HG03460 (cell line): ENCODE measurements around the gene BTBD19.
"Not testable (repeated sequence)": the region's sequence is repeated elsewhere in the genome, so short reads cannot be mapped to it uniquely, and the experiment has no call there.

ENCODE experiments used
- ATAC-seq: cut with Tn5 transposase; IDR thresholded peaks from one replicate; pipeline ENCODE4 v1.9.1; 2021; ENCODE audit not compliant: unreplicated experiment

The BTBD19 gene

DNA sequence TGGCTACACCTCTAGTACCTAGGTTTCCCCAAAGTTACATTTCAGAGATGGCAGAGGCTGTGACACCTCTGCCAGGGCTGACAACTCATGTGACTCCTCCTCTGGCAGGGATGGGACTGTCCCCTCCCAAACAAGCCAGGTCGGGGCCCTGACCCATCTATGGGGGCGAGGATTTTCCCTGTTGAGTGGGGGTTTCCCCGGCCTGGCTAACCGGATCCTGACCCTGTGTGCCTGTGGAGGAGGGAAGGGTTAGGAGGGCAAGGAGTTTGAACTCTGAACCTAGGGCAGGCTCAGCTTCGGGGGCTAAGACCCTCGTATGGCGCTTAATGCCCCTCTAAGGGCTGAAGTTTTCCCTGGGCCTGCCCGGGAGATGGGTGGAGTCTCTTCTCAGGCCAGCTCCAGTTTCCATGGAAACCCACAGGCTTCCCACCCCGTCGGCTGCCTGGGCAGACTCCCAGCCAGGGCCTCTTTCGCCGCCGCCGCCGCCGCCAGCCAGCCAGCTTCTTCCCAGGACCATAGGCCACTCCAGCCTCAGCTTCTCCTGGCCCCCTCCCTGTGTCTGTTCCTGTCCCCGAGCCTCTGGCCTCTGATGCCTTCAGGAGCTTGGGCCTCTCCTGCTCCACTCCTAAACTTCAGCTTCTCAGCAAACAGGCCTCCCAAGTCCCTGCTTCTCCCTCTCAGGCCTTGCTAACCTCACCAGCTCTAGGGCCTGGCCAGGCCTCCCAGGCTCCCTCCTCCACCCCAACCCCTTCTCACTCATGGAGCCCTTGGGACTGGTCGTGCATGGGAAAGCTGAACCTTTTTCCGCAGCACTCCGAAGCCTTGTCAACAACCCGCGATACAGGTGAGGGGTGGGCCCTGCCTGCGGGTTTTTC, at the start of gene BTBD19:
TSS of gene BTBD19 (plus strand) at position 461 of the 875 bp plus-strand sequence. CDS start at position 759, 298 bp downstream.
- no peak for ATAC-seq

DNA sequence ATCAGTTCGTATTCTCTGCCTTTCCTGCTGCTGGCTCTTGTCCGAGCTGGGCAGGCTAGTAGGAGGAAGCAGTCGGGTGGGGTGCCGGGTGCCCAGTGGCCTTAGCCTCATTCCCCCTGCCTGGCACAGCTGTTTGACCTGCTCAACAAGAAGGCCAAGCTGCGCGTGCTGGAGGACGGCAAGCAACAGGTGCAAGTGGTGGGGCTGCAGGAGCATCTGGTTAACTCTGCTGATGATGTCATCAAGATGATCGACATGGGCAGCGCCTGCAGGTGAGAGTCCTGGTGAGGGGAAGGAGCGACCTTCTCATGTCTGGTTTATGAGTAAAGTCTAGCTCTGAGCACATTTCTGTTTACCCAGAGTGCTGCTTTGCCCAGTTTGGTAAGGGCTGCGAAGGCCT, 49.2 kb upstream of the BTBD19 start:
- no peak for ATAC-seq

- no peak for ATAC-seq
Measured at GRCh38 chr1:44760876-44761275, 47.4 kb upstream of the BTBD19 start.

GRCh38 chr1:44766421-44766820, 41.9 kb upstream of the BTBD19 start:
- ATAC-seq: not testable (repeated sequence)

DNA sequence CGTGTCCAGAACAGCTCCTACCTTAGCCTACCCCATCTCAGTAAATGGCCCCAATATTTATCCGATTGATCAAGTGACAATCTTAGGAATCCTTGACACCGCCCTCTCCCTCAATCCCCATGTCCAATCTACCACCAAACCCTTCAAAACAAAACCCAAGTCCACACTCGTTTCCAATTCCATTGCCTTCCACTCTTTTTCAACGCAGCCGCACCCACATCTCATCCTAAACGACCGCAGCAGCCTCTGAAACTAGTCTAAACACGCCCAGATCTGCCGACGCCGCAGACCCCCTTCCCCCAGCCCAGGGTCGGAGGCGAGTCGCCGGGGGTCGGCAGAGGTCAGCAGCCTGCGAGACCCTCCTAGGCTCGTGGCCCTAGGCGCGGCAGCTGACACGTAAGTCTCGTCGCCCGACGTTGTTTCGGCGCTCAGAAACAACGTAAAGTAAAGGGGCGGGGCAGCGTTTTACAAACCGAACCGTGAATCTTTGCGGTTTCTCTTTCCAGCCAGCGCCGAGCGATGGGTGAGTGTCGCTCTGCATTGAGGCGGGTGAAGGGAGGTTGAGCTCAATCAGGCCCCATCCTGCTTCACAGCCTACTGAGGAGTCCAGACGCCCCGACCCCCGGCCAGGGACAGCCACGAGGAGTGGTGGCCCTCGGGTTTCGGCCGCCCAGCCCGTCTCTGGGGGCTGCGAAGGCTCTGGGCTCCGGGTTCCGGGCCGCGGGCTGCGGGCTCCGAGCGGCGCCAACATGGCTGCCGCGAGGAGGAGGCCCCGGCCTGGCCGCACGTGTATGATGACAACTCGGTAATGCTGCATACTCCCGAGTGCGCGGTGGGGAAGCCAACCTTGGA, 33.0 kb upstream of the BTBD19 start, which contains the start of gene RPS8:
TSS of gene RPS8 (plus strand) at position 463 of the 852 bp plus-strand sequence. CDS start at position 520, 57 bp downstream.
- ATAC-seq: peak; percentile 74

DNA sequence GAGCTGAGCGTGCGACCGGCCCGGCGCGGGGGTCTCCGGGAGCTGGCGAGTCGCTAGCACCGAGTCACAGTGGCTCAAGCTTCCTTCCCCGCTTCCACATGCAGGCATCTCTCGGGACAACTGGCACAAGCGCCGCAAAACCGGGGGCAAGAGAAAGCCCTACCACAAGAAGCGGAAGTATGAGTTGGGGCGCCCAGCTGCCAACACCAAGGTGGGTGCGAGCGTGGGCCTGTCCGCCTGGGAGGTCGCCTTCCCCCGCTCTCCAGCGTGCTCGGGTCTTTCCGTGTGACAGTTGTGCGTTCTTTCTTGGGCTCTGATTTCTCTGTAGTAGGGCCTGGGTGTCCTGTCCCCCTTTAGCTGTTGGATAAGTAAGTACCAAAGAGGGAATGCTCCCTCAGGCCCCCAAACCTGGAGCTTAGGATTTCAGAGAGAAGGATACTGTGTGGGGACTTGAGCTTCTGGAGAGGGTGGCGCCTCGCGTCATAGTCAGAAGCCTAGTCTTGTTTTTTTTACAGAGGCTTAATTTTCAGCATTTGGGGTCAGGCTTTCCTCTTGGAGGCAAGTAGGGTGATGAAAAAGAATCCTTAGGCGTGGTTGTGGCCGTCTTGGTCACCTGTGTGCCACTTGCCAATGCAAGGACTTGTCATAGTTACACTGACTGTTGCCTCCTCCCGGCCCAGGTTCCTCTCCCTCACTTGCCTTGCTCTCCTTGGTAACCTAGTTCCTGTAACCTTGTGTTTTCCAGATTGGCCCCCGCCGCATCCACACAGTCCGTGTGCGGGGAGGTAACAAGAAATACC, 32.2 kb upstream of the BTBD19 start:
- peak; percentile 12 for ATAC-seq

- no peak for ATAC-seq
Measured at GRCh38 chr1:44776730-44777068, 31.6 kb upstream of the BTBD19 start.

DNA sequence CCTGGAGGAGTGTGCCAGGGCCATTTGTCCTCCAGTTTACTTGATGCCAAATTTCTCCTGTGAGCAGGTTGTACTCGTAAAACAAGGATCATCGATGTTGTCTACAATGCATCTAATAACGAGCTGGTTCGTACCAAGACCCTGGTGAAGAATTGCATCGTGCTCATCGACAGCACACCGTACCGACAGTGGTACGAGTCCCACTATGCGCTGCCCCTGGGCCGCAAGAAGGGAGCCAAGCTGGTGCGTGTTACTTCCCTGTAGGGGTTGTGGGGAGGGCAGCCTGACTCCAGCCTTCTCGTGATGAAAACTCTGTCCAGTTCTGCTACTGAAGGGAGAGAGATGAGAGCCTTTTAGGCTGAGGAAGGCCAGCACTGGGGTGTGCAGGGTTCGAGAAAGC, 30.8 kb upstream of the BTBD19 start:
- ATAC-seq: no peak

DNA sequence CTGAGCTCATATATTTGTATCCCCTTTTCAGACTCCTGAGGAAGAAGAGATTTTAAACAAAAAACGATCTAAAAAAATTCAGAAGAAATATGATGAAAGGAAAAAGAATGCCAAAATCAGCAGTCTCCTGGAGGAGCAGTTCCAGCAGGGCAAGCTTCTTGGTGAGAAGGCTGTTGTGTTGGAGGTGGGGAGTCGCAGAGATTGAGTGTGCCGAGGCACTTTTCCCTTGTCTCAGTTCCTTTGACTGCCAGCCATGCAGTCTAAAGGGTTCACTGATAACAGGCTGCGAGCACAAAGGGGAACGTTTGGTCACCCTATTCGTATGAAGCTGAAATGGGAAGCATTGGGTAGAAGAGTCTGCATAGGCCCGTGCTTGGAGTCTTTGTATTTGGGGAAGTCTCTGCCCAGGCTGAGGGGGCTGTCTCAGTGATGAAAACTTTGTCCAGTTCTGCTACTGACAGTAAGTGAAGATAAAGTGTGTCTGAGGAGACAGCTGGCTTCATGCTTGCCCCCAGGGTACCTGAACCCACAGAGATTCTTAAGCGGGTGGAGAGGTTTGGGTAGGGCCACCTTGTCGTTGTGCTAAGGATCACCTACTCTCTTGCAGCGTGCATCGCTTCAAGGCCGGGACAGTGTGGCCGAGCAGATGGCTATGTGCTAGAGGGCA, 30.2 kb upstream of the BTBD19 start:
- ATAC-seq: no peak

DNA sequence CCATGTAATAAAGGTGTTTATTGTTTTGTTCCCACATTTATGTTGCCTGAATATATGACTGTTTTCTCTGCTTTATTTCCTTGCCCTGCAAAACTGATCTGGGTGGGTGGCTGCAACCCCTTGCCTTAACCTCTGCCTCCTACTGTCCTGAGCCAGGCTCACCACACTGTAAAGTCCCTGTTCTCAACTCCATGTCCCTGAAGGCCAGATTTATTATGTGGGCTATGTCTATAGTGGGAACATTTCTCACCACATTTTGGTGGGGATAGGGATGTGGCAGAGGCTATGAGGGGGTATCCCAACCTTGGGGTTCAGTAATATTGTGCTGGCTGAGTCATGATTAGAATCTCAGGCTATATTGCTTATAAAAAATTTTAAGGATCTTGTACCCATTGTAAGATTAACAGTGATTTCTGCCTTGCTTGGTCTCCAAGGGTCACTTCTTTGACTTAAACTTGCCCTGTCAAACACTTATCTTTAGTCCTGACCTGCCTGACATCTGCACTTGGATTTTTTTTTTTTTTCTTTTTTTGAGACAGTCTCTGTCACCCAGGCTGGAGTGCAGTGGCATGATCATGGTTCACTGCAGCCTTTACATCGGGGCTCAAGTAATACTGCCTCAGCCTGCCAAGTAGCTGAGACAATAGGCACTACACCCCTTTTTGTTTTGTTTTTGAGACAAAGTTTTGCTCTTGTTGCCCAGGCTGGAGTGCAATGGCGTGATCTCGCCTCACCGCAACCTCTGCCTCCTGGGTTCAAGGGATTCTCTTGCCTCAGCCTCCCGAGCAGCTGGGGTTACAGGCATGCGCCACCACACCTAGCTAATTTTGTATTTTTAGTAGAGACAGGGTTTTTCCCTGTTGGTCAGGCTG, 29.4 kb upstream of the BTBD19 start:
- no peak for ATAC-seq

DNA sequence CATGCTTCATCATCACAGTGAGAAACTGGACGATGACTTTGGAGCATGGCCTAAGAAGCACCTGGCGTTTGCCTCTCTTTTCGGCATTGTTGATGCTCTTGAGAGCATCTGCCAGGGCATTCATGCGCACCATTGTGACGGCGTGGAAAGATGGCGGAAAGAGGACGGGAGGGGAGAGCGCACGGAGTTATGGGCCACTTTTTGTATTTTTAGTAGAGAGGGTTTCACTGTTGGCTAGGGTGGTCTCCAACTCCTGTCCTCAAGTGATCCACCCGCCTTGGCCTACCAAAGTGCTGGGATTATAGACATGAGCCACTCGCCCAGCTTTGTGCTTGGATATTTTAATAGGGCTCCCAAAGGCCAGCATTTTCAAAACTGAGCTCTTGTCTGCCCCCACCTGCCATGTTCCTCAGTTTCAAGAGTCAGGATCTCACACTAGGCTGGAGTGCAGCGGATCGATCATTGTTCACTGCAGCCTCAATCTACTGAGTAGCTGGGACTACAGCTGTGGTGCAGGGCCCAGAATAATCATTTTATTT, 27.7 kb upstream of the BTBD19 start:
- ATAC-seq: no peak

DNA sequence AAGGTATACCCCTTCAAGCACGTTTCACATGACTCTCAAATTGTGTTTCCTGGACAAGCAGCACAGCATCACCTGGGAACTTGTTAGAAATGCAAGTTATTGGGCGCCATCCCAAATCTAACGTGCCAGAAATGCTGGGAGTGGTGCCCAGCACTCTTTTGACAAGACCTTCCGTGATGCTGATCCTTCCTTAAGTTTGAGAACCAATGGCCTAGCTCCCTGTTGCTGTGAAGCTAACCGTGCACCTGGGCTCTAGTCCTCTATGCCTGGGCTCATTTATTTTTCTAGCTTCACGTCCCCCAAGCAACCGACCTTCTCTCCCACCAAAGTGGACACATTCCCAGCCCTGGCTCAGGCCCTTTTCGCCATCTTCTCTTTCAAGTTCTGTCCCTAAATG, 24.6 kb upstream of the BTBD19 start:
- ATAC-seq: no peak

GRCh38 chr1:44784094-44785028, 24.0 kb upstream of the BTBD19 start:
- ATAC-seq: no peak

GRCh38 chr1:44785029-44785380, 23.3 kb upstream of the BTBD19 start:
- ATAC-seq: no peak

GRCh38 chr1:44785501-44786137, 22.7 kb upstream of the BTBD19 start:
- ATAC-seq: no peak

GRCh38 chr1:44786138-44786840, 22.0 kb upstream of the BTBD19 start:
- ATAC-seq: no peak

DNA sequence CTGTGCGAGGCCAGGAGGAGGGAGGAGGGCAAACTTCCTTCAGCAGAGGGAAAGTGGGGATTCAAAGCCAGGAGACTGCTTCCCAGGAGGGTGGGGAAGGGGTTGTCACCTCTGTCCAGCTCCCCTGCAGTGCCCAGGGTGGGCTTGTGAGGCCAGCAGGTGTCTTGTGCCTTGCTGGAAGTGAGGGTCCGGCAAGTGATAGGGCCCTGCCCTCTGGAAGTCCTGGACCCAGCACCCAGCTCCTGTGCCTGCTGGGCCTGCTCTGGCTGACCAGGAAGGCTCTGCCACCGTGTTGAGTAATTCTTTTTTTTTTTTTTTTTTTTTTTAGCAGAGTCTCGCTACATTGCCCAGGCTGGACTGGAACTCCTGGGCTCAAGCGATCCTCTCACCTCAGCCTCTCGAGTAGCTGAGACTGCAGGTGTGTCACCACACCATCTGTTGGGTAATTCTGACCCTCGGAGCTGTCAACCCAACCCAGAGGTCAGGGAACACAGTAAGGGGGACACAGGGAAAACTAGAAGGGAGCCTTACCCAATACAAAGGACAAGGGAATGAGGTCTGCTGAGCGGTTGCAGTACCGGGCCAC, 21.4 kb upstream of the BTBD19 start:
- ATAC-seq: no peak
